Measurements from ENCODE around the gene HADHA.

DNA sequence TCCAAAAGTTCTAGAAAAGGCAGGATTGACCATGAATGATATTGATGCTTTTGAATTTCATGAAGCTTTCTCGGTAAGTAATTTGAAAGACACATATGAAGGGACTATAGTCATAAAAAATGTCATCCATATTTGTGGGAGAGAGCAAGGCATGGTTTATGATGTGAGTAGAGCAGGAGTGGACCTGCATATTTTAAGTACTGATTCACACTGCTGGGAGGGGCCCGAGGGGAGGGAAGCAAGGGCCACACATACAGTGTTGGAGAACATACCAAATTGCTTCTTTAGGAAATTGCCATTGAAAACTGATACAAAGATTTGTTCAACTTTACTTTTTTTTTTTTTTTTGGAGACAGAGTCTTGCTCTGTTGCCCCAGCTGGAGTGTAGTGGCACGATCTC lies 39.7 kb upstream of the HADHA start:
- TF ChIP-seq, protein P1, sequence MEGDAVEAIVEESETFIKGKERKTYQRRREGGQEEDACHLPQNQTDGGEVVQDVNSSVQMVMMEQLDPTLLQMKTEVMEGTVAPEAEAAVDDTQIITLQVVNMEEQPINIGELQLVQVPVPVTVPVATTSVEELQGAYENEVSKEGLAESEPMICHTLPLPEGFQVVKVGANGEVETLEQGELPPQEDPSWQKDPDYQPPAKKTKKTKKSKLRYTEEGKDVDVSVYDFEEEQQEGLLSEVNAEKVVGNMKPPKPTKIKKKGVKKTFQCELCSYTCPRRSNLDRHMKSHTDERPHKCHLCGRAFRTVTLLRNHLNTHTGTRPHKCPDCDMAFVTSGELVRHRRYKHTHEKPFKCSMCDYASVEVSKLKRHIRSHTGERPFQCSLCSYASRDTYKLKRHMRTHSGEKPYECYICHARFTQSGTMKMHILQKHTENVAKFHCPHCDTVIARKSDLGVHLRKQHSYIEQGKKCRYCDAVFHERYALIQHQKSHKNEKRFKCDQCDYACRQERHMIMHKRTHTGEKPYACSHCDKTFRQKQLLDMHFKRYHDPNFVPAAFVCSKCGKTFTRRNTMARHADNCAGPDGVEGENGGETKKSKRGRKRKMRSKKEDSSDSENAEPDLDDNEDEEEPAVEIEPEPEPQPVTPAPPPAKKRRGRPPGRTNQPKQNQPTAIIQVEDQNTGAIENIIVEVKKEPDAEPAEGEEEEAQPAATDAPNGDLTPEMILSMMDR (IDR thresholded peaks at IDR 0.05; ENCODE audit: low read length) = no peak
- TF ChIP-seq EZH2phosphoT487 (IDR thresholded peaks at IDR 0.05; ENCODE audit: low read length) = no peak
